NCI-H524 treated with DMSO at 0.1 percent for 48 hours (cell line): ENCODE data around the gene SAYSD1.
A peak's percentile ranks its signal among the peaks of the same experiment; 100 is the strongest.
"Not testable (repeated sequence)": the region's sequence is repeated elsewhere in the genome, so short reads cannot be mapped to it uniquely, and the experiment has no call there.

ENCODE experiments used
- DNase-seq: peaks from one replicate; lab custom pipeline; 2025; lab: John Stamatoyannopoulos, UW

SAYSD1 gene, protein sequence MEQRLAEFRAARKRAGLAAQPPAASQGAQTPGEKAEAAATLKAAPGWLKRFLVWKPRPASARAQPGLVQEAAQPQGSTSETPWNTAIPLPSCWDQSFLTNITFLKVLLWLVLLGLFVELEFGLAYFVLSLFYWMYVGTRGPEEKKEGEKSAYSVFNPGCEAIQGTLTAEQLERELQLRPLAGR

DNA sequence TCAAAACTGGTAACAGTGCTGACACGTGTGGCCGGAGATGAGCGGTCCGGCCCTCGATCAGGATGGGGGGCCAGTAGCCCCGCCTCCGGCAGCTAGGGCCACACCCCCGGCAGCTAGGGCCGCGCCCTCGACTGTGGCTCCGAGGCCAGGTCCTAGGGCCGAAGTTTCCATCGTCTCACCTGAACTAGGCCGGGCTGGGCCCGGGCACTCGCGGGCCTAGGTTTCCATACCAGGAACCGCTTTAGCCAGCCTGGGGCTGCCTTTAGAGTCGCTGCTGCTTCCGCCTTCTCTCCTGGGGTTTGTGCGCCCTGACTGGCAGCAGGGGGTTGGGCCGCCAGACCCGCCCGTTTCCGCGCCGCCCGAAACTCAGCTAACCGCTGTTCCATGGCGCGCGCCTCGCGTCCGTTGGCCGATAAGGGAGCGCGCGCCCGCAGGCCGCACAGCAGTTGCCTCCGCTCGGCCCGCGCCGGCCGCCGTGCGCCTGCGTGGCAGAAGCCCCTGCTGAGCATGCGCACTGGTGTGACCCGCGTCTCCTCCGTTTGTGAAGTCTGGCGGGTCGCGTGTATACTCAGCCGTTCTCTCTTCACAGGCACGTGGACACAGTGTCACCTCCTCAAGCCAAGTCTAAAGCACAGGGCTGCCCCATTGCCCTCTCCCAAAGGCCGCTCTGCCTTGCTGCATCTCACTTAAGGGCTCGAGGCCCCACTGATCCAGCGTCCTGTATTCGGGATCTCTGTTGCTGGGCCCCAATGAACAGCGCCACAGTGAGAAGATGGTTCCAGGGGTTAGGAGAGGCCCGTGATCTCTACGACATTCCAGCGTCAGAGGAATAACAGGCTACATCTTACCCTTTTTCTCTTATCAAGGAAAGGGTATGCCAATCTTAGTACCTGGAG lies at the start of gene SAYSD1:
TSS of gene SAYSD1 (minus strand) at position 483 of the 896 bp plus-strand sequence. CDS start at position 386, 97 bp downstream.
- DNase-seq: peak; percentile 77

GRCh38 chr6:39157511-39157910 lies 42.5 kb upstream of the SAYSD1 start:
- DNase-seq: peak; percentile 6

DNA sequence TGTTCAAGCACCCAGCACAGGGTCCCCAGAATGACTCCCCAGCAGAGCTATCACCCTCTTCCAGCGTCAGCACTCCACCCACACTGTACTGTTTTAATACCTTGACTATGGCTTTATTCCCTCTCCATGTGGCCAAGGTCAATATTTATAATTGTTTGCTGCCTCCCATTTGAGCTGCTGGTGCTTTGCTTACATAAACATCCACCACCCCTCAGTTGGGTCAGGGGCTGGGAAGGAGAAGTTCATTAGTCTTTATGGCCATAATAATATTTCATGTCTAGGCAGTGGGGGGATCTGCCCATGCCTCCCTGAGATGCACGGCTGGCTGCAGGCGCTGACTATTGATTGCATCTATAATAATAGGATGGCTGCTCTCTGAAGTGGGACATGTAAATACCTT lies 41.8 kb upstream of the SAYSD1 start:
- no peak for DNase-seq

DNA sequence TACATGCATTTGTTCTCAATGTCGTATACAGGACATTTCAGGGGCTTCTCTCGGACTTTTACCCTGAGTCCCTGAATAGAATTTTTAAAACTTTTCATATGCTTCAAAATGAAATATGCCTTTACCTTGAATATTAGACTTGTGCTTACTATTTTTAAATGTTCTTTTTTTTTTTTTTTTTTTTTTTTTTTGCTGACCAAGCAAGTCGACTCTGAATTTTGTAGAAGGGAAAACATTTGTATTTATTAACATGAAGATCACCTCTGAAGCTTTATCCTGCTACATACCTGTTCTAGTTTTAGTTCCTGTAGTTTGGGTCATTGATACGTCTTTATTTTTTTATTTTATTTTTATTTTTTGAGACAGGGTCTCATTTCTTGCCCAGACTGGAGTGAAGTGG lies 39.7 kb upstream of the SAYSD1 start:
- no peak for DNase-seq

DNA sequence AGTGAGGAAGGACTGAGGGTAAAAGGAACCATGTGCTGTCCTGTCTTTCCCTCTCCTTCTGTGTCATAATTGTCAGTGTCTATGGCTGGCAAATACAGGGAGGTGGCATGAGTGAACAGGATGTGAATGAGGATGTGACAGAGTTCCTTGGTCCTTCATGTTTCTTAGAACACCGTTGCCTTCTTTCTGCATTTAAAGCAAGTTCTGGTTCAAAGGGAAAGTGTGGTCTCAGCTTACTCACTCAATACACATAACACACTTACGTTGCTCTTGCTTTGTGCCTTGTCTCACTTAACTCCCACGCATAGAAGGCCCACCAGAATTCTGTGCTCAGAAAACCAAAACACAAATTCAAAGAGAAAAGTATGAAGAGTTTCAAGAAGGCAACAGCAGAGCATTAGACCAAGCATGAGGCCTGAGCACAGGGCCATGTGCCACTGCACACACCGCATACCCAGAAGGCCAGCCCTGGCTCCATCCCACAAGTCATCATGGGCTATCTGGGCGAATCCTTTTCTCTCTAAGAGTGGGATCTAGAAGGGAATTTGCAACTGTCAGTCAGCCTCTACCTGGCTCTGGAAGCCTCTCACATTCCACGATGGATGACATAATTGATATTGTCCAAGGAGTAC lies 38.9 kb upstream of the SAYSD1 start:
- no peak for DNase-seq

GRCh38 chr6:39152262-39152661 lies 37.3 kb upstream of the SAYSD1 start:
- peak; percentile 62 for DNase-seq

GRCh38 chr6:39151211-39151610 lies 36.2 kb upstream of the SAYSD1 start:
- no peak for DNase-seq

GRCh38 chr6:39144481-39145173 lies 29.6 kb upstream of the SAYSD1 start:
- DNase-seq: no peak

DNA sequence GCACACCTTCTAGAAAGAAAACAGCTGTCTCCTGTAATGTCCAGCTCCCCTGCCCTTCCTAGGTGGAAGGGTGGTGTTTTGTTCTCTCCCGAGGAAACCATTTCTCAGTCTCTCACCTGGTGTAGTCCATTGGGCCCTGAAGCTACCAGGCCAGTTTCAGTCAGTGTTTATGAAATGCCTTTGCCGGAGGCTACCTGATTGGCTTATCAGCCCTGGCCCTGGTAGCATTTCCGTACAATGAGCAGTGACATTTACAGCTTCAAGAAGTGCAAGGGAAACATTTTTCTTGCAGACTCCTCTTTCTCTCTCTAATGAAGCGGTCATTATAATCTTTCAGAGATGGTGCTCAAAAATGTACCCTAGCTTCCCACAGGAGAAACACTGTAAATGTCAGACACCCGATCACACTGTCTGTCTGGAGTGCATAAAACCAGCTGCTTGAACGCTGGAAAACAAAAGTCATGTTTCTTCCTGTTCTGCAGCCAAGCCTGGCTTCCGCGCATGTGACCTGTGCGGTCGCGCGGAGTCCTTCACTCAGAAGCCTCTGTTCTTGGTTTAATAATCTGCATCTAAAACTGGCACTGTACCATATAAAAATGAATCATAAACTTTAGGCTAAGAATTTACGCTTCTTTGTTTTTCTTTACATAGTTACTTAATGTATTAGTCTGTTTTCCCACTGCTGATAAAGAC lies 28.4 kb upstream of the SAYSD1 start:
- no peak for DNase-seq

DNA sequence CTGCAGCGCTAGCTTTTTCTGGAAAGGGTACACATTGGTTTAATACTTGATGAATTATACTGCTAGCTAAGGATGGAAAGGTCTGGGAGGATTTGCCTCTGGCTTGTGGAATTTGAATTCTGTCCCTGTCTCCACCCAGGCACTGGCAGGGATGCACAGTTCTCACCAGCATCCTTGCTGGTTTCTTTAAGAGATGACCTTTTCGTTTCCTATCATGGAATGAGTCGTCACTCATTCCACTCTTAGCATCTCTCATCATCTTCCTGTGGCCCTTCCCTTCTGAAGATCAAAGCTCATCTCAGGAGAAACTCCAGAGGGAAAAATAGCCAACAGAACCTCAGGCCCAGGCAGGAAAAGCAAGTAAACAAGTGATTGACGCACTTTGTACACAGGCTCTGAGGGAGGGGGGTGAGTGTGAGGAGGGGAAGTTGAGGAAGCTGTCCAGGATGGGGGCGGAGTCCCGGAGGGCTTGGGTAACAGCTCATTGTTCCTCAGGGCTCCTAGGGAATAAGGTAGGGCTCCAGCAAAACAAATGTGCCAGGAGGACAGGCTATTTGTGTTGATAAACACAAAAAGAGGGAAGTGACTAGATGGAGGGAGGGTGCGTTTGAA lies 25.7 kb upstream of the SAYSD1 start:
- no peak for DNase-seq

DNA sequence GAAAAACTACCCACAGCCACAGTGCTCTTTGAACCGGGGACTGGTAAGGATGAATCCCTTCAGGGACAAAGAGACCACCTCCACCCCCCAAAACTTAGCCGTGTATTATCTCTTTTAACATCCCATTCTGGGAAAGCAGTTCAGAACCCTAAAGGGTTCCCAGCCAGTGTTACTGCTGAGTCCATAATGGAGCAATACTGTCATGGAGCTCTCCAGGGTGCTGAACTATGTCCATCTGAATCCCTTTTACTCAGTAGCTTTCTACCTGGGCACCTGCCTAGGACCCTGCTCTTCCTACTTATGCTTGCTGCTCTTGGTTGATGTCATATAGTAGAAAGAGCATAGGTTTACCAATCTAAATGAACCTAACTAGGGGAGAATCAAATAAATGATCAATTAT lies 22.3 kb upstream of the SAYSD1 start:
- DNase-seq: no peak

DNA sequence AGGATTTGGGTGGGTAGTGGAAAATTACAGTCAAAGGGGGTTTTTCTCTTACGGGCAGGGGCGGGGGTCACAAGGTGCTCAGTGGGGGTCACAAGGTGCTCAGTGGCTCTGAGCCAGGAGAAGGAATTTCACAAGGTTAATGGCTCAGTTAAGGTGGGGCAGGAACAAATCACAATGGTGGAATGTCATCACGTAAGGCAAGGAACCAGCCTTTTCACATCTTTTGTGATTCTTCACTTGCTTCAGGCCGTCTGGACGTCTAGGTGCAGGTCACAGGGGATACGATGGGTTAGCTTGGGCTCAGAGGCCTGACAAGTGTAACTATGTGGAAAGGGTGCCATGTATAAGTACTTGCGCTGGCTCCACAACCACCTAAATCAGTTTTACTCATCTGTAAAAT lies 21.2 kb upstream of the SAYSD1 start:
- DNase-seq: not testable (repeated sequence)

GRCh38 chr6:39134761-39135160 lies 19.8 kb upstream of the SAYSD1 start:
- DNase-seq: not testable (repeated sequence)

GRCh38 chr6:39130691-39131090 lies 15.7 kb upstream of the SAYSD1 start:
- no peak for DNase-seq

- no peak for DNase-seq
Measured at GRCh38 chr6:39128832-39129231, 13.8 kb upstream of the SAYSD1 start.

DNA sequence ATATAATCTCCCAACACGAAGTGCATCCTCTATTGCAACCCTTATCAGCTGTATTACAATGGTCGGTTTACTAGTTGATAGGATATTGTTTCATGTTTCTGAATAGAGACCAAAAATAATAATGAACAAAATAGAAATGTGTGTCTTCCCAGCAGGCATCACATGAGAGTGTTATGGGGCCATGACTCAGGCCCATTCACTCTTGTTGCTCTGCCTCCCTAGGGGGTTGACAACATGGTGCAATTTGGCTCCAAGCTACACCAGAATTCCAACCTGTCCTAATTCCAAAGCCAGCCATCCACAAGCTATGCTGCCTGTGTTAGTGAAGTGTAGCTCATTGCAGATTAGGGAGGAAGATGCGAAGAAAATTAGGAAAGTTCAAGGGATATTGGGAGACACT lies 13.1 kb upstream of the SAYSD1 start:
- DNase-seq: no peak

DNA sequence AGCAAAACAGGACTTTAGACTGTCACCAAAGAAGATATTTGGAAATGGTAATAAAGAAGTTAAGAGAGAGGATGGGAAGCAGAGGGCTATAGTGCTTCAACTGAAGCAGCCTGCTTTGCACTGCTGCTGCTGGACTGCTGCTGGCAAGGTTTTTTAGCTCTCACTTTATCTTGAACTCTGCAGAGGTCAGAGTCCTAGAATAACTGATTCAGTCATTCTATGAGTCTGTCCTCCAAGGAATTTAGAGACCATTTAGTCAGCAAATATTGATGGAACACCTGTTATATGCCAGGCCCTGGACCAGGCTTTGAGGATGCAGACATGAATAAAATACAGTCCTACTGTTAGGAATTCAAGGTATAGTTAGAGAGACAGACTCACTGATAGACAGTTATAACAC lies 9.1 kb upstream of the SAYSD1 start:
- no peak for DNase-seq

GRCh38 chr6:39118921-39119320 lies 3.9 kb upstream of the SAYSD1 start:
- no peak for DNase-seq

GRCh38 chr6:39114388-39114703 lies 640 bp downstream of the SAYSD1 start:
- DNase-seq: peak; percentile 12

- no peak for DNase-seq
Measured at GRCh38 chr6:39113788-39114187, 1.2 kb downstream of the SAYSD1 start.

DNA sequence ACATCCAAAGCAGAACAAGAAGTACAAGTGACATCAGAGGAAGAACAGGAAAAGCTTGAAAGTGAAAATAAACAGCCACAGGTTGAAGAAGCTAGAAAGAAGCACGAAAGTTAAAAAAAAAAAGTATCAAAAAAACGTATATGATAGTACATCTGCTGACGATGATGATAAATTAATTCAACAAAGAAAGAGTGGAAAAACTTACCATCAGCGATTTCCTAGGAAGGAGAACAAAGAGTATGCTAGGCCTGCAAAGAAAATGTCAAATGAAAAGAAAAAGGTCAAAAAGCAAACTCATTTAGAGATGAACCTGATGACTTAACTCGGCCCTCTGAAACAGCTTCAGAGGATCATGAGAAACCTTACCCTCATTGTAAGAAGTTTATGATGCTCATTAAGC lies 3.7 kb downstream of the SAYSD1 start:
- DNase-seq: no peak
